HUES6 (cell line): Measurements from ENCODE around the gene TAF5.

ENCODE experiments used
- H3K27ac ChIP-seq: 2 replicates; pipeline ENCODE4 v1.7.0; 2013; ENCODE audit warnings: low read depth, mild to moderate bottlenecking, low read length, inconsistent platforms
- H3K27me3 ChIP-seq: 2 replicates; pipeline ENCODE4 v1.6.1; 2013; ENCODE audit warnings: low read length; ENCODE audit not compliant: control insufficient read depth, insufficient read depth
- H3K36me3 ChIP-seq: 2 replicates; pipeline ENCODE4 v1.6.1; 2013; ENCODE audit warnings: low read length; ENCODE audit not compliant: control insufficient read depth, insufficient read depth
- H3K4me1 ChIP-seq: 2 replicates; pipeline ENCODE4 v1.6.1; 2013; ENCODE audit warnings: low read length; ENCODE audit not compliant: control insufficient read depth, insufficient read depth
- H3K4me3 ChIP-seq: 2 replicates; pipeline ENCODE4 v1.5.1; 2013; ENCODE audit warnings: low read depth, low read length
- H3K9ac ChIP-seq: one replicate; pipeline ENCODE4 v1.6.1; 2013; ENCODE audit warnings: mild to moderate bottlenecking, low read length
- H3K9me3 ChIP-seq: 2 replicates; pipeline ENCODE4 v1.6.1; 2013; ENCODE audit warnings: low read depth, low read length; ENCODE audit not compliant: control insufficient read depth, insufficient read depth

Gene TAF5

DNA sequence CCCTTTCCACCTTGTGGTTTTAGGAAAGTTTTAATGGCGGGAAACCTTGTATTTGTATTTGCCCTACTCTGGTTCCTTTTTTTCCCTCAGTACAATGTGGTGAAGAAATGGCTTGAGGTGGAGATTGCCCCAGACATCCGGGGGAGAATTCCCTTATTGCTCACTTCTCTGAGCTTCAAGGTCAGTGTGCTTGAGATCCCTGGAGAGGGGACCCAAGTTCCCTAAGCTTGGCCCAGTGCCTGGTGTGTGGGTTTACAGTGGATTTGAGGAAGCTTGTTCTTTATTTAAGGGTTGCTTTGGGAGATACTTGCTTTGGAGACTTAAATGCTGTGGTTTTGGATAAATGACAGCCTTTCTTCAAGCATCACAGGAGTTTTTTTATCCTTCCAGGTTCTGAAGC lies 66.1 kb downstream of the TAF5 start:
- Histone ChIP-seq H3K4me3 (no peak overlapping the region), H3K9me3 (no peaks in the 10 kb centered on the region), H3K36me3 (peaks cover 90% of the 10 kb centered on the region), H3K27ac (no peak overlapping the region), H3K27me3 (no peaks in the 10 kb centered on the region), H3K9ac (no peak overlapping the region), H3K4me1 (no peaks in the 10 kb centered on the region)
